Smooth muscle cell (in vitro differentiated cells): ENCODE data around the gene PTPRK. TPM values are rescaled to one million over a fixed set of nuclear protein-coding genes. Genes with fewer than 3 reads are reported as not detected.
A peak's percentile ranks its signal among the peaks of the same experiment; 100 is the strongest.

ENCODE experiments used
- DNase-seq: peaks from one replicate; lab custom pipeline; 2025; ENCODE audit not compliant: unreplicated experiment; lab: John Stamatoyannopoulos, UW
- H2AFZ ChIP-seq: fragments of 200-600 bp; sonication (generic); 2 replicates; pipeline ENCODE4 v1.6.0; 2016; ENCODE audit warnings: antibody characterized with exemption, low read depth, mild to moderate bottlenecking
- H3F3A ChIP-seq: fragments of 200-600 bp; sonication (generic); 2 replicates; pipeline ENCODE4 v1.6.0; 2017; ENCODE audit warnings: antibody characterized with exemption, low read depth
- H3K27ac ChIP-seq: fragments of 200-600 bp; sonication (generic); 2 replicates; pipeline ENCODE4 v1.5.1; 2016; ENCODE audit warnings: low read depth, mild to moderate bottlenecking
- H3K27me3 ChIP-seq: fragments of 200-600 bp; sonication (generic); 2 replicates; pipeline ENCODE4 v1.6.1; 2016; ENCODE audit warnings: low read depth, mild to moderate bottlenecking
- H3K36me3 ChIP-seq: fragments of 200-600 bp; sonication (generic); 2 replicates; pipeline ENCODE4 v1.5.1; 2016; ENCODE audit warnings: low read depth
- H3K4me1 ChIP-seq: fragments of 200-600 bp; sonication (generic); 2 replicates; pipeline ENCODE4 v1.5.1; 2016; ENCODE audit warnings: low read depth
- H3K4me2 ChIP-seq: fragments of 200-600 bp; sonication (generic); 2 replicates; pipeline ENCODE4 v1.6.0; 2016; ENCODE audit warnings: mild to moderate bottlenecking
- H3K4me3 ChIP-seq: fragments of 200-600 bp; sonication (generic); 2 replicates; pipeline ENCODE4 v1.5.1; 2016; ENCODE audit warnings: mild to moderate bottlenecking
- H3K79me2 ChIP-seq: fragments of 200-600 bp; sonication (generic); 2 replicates; pipeline ENCODE4 v1.6.0; 2016; ENCODE audit warnings: low read depth, mild to moderate bottlenecking
- H3K9ac ChIP-seq: fragments of 200-600 bp; sonication (generic); 2 replicates; pipeline ENCODE4 v1.6.0; 2016; ENCODE audit warnings: low read depth
- H3K9me3 ChIP-seq: fragments of 200-600 bp; sonication (generic); replicated peaks from 2 replicates; pipeline ENCODE4 v1.5.1; 2016; ENCODE audit warnings: low read depth
- H4K20me1 ChIP-seq: fragments of 200-600 bp; sonication (generic); 2 replicates; pipeline ENCODE4 v1.6.0; 2016; ENCODE audit warnings: low read depth
- CTCF ChIP-seq: fragments of 200-600 bp; sonication (generic); IDR thresholded peaks from 2 replicates; pipeline ENCODE4 v1.5.1; 2017; ENCODE audit warnings: borderline replicate concordance, mild to moderate bottlenecking, antibody characterized with exemption; ENCODE audit not compliant: insufficient read depth, poor library complexity, severe bottlenecking
- WGBS: methylation state at CpG from one replicate; pipeline ENCODE4 v1.1.7; 2016; ENCODE audit warnings: low lambda C conversion rate; 5-methylcytosine and 5-hydroxymethylcytosine counted together
- polyA plus RNA-seq: library from polyadenylated mRNA; unstranded; fragments of >200 nt; fragmentation: Nextera tagmentation; extraction: Ambion mirVana; gene quantifications from 2 replicates; pipeline ENCODE4 v1.2.1, GENCODE V29; 2016
- total RNA-seq: library from RNA; depleted of rRNA; stranded (reverse); fragments of >200 nt; gene quantifications from 2 replicates; pipeline ENCODE4 v1.2.3, GENCODE V29; 2014

PTPRK gene
- total and polyA plus RNA-seq, 2 experiments from 2014 or later, result 21.7 to 50.4 TPM

DNA sequence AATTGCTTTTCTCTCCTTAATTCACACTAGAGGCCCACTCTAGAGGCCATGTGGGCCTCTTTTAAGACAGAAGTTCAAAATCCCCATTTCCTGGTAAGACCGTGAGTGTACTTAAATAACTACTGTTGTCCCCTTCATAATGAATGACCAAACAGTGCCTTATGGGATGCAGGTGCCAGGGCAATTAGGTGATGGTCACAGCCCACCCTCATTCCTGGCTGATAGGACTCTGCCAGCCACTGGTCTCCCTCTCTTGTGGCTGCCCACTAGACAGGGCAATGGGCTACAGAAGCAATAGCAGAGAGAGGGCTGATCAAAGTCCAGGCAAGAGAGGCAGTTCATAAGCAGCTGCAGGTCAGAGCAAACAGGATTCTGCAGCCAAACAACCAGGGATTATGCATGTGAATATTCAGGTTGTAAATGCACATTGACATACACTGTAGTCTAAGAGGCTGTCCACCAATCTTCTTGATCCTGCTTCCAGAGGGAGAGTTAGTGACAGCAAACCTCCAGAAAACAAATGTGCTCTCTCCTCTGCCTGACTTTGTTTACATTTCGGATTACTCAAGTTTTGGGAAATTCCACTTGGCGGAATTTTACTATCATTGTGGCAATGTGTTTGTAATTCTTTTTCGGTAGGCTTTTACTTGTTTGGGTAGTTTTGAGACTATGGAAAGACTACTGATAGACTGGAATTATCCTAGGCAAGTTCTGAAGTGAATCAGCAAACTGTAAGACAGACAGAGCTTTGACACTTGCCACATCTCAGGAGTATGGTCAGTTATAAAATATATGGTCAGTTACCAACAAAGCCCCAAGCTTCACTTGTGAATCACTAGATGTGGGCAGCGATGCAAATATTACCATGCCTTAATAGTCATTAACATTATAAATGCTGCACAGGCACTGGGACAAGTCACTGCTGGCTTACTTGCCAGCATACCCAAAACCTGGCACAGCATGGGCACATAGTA, 12.8 kb downstream of the PTPRK start:
- no peaks in the 10 kb centered on the region for H3K27me3 ChIP-seq
- peak overlapping the region; percentile 70 for H3K9ac ChIP-seq
- peaks cover 7% of the 10 kb centered on the region for H3F3A ChIP-seq
- peaks cover 82% of the 10 kb centered on the region for H3K79me2 ChIP-seq
- H3K36me3 ChIP-seq, result no peaks in the 10 kb centered on the region
- DNase-seq, result no peak
- no peak overlapping the region for H2AFZ ChIP-seq
- no peak for TF ChIP-seq CTCF
- peaks cover 21% of the 10 kb centered on the region for H3K4me1 ChIP-seq
- peak overlapping the region; percentile 94 for H3K27ac ChIP-seq
- H3K9me3 ChIP-seq, result no peaks in the 10 kb centered on the region
- H4K20me1 ChIP-seq, result peaks cover 18% of the 10 kb centered on the region
- 38% methylated on average over 5 of the region's 5 CpGs for WGBS
- H3K4me3 ChIP-seq, result no peak overlapping the region
- H3K4me2 ChIP-seq, result peak overlapping the region; percentile 68

- Histone ChIP-seq H3K9me3 (no peaks in the 10 kb centered on the region), H3K27me3 (no peaks in the 10 kb centered on the region), H3K4me2 (no peak overlapping the region), H3K36me3 (no peaks in the 10 kb centered on the region), H2AFZ (no peak overlapping the region), H3K4me1 (peaks cover 11% of the 10 kb centered on the region), H3K79me2 (peaks cover 82% of the 10 kb centered on the region), H3F3A (peaks cover 7% of the 10 kb centered on the region), H4K20me1 (peaks cover 24% of the 10 kb centered on the region), H3K27ac (no peak overlapping the region), H3K9ac (no peak overlapping the region), H3K4me3 (no peak overlapping the region)
- no peak for DNase-seq
- no peak for TF ChIP-seq CTCF
- 32% methylated on average over 2 of the region's 2 CpGs for WGBS
Measured at GRCh38 chr6:128505603-128506002, 14.8 kb downstream of the PTPRK start.

- Histone ChIP-seq H3K36me3 (no peaks in the 10 kb centered on the region), H3K27me3 (no peaks in the 10 kb centered on the region), H3K9ac (no peak overlapping the region), H3K9me3 (no peaks in the 10 kb centered on the region), H3K4me3 (no peak overlapping the region), H3K4me2 (no peak overlapping the region), H4K20me1 (peaks cover 24% of the 10 kb centered on the region), H2AFZ (no peak overlapping the region), H3K79me2 (peaks cover 83% of the 10 kb centered on the region), H3F3A (peaks cover 4% of the 10 kb centered on the region), H3K4me1 (peaks cover 11% of the 10 kb centered on the region), H3K27ac (no peak overlapping the region)
- no peak for TF ChIP-seq CTCF
- DNase-seq, result no peak
- WGBS, result 69% methylated on average over 3 of the region's 3 CpGs
Measured at GRCh38 chr6:128504003-128504654, 16.3 kb downstream of the PTPRK start.
